Measurements from ENCODE around the gene KIF12.

The KIF12 gene

DNA sequence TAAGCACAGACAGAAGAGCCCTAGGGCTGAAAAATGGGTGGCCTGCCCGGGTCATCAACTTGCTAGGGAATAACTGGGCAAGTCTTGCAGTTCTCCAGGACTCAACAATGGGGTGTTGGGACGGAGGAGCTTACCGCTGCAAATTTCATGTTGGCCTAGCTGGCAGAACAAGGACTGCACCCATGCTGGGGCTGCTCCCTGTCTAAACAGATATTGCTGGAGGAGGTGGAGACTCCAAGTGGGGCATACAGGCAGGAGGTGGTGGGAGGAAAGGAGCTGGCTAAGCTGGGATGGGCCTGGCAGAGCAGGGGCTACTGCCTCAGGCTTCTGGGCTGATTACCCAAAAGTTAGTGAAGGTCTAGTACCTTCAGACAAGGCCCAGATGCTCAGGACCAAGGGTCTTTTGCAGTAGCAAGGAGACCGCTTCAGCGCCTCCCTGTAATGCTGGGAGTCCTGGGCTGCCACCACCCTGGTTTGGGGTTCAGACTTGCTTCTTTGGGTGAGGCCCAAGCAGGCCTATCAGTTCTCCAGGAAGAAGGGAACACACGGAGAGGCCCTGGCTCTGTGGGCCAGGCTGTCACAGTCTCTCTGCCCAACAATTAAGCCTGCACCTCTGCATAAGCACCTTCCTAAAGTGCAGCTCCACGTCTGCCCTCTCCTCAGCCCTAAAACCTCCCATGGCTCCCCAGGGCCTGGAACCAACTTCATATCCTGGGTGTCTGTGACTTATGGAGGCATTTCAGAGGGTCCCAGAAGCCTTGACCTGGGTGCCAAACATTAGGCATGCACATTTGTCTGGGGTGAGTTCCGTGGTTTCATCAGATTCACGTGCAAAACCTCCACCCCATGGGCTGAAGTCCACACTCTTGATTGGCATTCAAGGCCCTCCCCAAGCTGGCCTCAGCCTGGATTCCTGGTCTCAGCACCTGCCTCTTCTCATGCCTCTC lies 24.2 kb upstream of the KIF12 start:
- DNase-seq (ENCODE audit: low spot score), result no peak

DNA sequence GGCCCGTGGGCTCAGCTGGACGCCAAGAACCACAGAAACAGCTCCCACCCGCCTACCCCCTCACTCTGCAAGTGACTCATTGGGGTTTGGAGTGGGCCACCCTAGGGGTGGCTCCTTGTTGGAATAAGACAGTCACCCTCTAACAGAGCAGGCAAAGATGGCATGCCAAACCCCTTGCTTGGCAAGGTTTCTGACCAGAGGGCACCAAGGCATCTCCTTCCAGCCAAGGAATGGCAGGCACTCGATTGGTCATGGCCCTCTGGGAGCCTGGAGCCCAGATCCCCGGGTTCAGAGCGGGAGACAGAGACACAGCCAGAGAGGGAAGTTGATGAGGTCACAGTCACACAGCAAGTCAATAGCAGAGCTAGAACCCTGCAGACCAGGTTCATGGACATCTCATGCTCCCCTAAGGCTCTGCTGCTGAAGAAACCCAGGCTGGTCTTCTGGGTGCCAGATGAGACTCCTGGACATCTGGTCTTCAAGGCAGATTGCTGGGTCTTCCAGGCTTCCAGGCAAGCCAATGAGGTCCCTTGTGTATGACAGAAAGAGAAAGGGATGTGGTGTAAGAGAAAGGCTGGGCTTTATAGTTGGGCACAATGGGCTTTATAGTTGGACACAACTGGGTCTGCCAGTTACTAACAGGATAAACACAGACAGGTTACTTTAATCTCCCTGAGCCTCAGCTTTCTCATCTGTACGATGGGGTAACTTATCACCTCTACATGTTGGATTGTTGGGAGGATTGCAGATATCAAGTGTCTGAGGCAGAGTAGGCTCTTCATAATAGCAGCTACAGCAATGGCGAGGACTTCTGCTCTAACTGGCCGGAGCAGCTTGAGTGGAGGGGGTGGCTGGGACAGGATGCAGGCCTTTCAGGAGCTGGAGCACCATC lies 23.3 kb upstream of the KIF12 start:
- no peak for DNase-seq (ENCODE audit: low spot score)

DNA sequence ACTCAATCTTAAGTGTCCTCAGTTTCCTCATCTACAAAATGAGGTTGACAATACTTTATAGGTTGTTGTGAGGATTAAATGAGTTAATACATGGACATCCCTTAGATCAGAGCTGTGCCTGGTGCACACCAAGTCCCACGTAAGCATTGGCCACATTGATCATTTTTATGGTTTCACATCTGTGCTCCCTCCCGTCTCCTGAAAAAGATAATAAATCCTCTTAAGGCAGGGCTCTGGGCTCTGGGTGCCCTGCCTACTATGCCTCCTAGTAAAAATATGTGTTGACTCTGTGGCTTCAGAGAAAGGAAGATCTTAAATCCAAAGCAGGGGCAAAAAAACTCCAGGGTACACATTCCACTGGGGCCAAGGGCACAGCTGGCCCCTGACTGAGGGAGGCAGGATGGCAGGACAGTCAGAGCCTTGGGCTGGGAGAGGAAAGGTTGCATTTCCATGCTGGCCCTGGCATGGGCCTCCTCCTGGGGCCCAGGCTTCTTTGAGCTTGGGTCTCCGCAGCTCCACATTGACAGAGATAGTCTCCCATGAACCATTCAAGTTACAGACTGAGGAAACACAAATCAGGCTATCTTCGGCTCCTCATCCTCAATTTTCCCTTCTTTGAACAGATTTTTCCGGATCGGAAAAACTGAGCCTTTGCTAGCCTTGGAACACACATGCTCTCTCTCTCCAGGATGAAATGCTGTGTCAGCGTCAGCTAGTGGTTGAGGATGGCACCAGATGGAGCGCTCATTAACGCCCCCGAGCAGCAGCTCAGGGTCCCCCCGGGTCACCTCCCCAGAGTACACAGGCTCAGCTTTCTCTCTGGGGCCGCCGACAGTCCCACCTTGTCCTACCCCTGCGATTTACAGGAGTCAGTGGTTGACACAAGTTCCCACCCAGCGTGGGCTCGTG lies 22.4 kb upstream of the KIF12 start:
- no peak for DNase-seq (ENCODE audit: low spot score)

DNA sequence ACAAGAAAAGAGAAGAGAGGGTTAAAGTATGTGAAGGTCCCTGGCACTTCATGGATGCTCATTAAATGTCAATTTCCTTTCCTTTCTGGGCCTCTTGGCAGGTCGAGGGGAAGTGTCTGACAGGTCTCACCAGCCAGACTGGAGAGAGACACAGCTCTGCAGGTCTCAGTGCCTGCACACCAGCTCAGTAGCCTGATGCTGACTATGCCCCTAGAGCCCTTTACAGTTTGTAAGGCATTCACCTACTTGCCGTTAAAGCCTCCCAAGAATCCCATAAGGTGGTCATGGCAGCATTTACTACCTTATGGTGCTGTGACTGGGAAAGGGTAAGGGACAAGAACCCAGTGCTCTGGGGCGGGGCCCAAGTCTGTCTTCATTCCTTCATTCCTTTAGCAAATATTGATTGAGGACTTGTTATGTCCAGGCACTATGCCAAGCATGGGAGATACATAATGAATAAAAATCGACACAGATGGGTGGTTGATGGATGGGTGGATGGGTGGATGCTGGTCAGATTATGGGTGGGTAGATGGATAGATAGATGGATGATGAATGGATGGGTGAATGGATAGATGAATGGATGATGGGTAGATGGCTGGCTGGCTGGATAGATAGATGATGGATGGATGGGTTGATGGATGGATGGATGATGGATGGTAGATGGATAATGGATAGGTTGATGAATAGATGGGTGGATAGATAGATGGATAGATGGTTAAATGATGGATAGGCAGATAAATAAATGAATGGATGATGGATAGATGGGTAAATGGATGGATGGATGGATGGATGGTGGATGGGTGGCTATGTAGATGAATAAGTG lies 21.3 kb upstream of the KIF12 start:
- no peak for DNase-seq (ENCODE audit: low spot score)

DNA sequence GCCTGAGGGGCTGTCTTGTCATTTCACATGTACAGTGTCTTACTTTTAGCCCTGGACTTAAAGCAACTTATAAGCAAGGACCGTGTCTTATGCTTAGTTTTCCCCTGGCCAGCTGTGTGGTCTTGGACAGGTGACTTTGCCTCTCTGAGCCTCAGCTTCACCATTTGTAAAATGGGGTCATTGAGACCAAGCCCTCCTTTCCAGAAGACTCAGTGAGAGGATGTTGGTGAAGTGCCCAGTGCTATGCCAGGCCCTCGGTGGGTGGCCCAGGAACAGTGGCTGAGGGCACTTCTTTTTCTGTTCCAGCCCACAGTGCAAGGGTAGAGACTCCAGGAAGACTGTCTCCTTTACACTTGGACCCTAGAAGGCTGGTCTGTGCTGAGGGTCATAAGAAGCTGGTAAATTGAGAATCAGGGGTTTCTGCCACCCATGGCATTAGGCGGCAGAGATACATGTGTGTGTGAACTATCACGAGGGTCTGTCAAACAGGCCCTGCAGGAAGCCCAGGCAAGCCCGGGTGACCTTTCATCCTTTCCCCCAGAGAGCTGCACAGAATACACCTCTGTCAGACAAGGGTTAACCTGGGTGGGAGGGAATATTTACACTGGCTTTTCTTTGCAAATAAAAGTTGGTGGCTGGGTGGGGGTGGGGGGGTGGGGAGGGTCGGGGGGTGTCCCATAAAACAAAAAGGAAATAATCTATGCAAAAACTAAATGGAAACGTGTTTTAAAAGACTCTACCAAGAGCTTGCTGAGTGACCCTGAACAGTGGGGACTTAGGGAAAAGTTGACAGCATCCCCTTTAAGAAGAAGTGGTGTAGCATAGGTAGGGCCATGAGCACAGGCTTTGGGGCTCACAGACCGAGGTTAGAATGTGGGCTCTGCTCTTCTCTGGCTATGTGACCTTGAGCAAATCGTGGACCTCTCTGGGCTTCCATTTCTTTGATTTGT lies 20.4 kb upstream of the KIF12 start:
- DNase-seq (ENCODE audit: low spot score), result no peak

DNA sequence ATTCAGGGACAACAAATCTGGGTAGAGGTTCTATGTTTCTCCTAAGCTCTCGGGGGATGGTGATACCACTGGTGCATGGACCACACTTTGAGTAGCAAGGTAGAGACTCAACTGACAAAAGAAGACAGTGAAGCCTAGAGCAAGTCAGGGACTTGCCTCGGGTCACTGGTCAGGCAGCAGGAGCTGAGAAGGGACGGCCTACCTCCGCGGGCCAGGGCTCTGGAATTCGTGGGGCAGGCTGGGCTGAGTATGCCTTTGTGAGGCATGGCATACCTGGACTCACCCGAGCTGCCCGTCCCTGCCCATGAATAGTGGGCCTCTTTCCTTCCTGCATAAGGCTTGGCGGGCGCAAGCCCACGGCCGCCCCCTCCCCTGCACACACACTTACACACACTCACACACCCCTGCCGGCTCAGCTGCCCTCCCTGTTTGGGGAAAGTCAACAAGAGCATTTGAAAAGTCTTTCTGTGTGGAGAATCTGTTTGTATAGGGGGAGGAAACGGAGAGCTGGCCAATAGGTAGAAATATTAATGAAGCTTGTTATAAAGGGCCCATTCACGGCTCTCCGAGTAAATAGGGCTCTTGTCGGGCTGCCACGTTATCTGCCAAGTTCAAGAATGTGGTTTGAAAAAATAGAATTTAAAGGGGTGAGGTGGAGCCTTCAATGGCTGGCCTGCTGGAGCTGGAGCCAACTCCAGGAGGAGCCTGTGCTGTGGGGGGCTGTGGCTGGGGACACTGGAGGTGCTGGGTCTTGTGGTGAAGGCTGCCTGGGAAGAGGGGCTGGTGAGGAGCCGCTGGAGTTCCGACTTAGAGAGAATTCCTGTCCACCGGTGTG lies 19.1 kb upstream of the KIF12 start:
- DNase-seq (ENCODE audit: low spot score), result peak; percentile 59

DNA sequence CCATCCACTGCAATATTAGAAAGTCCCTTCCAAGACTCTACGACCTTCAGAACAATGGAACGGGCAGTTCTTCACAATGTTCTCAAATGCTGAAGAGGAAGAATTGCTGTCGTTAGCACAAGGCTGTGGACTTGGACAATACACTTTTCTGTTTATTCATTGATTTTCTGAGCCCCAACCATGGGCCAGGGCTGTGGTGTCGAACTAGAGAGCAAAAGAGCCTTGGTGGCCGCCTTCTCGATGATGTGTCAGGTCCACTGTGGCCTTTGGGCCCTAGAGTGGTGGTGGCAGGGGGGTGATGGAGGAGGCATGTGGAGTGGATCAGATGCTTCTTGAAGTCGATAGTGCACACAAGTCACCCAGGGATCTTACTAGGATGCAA lies 18.5 kb upstream of the KIF12 start:
- no peak for DNase-seq (ENCODE audit: low spot score)

DNA sequence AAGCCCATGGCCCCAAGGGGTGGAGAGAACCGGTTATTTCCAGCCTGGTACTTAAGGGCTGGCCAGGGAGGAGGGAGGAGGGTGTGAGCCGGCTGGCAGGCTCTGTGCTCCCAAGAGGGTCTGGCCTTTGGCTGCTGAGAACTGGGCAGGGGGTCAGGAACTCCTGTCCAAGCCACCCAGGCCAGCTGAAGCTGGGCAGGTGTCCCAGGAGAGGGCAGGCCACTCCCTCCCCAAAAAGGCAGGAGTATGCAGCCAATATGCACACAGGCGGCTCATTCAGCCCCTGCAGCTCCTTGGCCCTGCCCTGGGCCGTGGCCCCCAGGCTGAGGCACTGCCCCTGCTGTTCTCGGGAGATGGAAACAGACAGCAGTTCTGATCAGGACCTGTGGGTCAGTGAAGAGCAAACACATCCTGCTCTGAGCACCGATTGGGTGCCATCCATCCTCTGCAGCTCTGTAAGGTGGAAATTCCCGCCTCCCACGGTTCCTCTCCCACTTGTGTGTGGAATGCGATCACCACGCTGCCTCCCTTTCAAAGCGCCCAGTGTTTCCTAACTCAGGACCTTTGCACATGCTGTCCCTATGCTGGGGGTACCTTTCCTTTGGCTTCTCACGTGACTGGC lies 17.1 kb upstream of the KIF12 start:
- DNase-seq (ENCODE audit: low spot score), result no peak

DNA sequence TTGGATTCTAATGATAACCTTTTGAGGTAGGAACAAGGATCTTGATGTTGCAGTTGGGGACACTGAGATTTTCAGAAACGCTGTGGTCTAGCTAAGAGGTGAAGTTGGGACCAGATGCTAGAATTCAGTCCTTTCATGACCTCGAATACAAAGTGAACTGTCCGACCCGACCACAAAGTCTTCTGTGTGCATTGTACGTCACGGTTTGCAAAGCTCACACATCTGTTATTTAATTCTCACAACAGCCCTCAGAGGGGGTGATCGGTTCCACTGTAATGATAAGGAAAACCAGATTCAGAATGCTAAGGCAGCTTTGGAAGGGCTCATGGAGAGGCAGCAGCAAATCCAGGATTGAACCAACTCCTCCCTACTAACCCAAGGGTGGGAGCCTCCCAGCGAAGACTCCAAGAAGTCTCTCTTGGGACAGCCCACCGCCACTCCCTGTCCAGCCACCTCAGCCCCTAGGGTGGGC lies 16.6 kb upstream of the KIF12 start:
- no peak for DNase-seq (ENCODE audit: low spot score)

DNA sequence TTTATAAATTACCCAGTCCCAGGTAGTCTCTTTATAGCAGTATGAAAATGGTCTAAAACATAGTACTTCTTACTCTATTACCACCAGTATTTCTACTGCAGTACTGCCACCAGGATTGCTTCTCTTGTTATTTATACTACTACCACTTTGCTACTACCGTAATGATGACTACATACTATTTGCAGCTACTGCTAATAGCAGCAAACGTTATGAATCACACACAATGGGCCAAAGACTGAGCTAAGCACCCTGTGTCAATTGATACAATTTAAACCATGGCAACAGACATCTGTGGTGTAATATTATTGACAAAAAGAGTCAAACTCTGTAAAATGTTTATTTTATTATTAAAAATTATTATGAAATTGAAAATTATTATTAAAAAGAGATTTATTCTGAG lies 15.3 kb upstream of the KIF12 start:
- no peak for DNase-seq (ENCODE audit: low spot score)

DNA sequence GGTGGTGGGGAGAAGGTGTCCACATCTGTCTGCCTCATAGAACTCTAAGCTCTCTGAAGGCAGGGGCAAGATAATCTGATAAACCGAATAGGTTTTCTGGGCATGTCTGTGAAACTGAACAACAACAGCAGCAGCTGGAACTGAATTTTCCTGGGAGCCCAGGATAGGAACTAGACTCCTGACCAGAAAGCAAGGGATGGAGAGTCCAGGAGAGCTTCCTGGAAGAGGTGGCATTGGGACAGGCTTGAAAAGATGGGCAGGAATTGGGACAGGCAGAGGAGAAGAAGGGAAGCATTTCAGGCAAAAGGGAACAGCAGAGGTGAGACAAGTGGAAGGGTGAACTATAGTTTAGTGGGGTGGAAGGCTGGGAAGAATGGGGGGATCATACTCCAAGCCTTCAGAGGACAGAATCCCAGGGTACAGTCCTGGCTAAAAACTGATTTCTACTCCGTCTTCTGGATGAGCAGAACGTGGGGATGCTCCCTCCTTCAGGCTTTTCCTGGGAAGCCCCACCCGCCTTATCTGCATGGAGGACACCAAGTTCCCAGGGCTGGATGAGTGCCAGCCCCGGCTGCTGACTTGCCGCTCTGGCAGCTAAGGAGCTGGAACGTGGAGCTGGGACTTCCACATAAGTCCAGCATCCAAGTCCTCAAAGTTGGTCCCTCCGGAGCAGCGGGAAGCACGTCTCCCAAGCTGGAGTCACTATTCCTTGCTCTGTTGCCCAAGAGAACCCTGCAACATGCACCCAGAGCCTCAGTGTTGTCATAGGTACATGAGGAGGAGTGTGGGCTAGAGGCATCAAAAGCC lies 13.9 kb upstream of the KIF12 start:
- no peak for DNase-seq (ENCODE audit: low spot score)

DNA sequence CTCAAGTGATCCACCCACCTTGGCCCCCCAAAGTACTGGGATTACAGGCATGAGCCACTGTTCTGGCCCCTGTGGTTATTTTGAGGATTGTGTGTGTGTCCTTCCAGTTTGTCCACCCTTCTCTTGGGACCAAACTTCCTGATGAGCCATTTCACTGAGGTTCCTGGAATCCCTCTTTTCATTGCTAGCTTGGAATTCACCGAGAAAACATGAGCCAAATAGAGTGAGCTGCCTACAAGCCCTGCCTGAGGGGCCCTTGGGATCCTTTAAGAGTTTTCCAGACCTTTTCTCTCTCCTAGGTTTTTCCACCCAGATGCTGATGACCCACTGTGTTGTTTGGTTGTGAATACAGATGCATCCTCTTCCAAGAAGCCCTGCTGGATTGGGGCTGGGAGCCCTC lies 13.2 kb upstream of the KIF12 start:
- no peak for DNase-seq (ENCODE audit: low spot score)

DNA sequence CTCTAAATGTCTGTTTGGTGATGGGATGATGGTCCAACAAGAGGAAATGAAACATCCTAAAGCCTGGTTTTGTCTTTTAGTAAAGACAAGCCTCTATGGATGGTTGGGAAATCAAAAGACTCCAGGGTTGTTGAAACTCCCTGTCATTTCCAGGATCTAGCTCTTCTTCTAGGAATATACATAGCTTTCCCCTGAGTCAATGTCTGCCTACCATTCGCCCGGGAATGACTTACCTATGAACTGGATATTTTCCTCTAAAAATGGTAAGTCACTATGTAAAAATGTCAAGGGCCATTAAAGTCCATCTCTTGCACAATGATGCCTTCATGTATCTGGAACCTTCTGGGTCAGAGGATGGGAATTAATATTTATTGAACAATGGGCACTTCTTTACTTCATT lies 11.1 kb upstream of the KIF12 start:
- DNase-seq (ENCODE audit: low spot score), result no peak

DNA sequence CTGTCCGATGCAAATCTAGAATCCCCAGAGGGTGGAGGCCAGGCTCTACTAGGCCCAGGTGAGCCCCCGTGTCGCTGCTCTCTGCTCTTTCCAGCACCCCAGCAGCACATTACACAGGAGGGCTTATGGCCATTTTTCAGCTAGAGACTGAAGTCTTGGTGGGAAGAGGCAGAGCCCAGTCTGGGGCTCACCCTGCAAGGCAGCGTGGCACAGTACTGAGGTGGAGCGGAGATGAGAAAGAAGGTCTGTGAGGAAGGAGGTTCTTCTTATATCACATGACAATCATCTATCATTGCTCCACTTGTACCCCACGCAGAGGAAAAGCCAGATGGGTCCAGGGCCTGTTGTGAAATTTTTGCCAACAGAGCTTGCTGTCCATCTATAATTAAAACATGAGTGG lies 10.0 kb upstream of the KIF12 start:
- DNase-seq (ENCODE audit: low spot score), result no peak

DNA sequence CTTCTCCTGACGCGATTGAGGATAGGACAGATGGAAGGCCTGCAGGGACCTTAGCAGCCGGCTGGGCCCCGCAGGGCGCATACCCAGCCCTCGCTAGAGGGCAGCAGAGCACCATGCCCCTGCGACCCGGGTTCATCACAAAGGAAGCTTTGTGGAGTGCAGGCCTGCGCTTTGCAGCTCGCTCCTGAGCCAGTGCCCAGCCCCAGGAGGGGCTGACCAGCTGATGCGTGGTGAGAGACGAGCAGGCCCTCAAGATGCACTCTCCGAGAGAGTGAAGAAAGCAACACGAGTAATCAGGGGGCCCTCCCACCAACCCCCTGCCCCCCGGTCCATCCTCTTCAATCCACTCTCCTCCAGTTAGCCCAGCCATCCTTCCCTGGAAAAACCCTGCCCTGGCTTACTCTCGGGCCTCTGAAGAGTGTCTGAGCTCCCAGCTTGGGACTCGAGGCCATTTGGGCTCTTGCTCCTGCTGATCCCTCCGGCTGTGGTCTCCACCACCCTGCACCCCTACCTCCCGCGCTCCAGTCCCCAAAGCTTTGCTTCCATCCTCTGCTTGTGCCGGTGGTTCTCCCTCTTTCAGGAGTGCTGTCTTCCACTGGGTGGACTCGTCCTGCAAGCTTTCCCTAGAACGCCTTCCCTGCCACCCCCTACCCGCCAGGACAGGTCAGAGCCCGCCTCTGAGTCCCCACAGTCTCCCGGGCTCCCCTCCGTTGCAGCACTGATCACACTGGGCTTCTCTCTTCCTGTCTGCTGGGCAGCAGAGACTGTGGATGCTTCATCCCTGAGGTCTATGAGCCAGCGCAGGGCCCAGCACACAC lies 9.1 kb upstream of the KIF12 start:
- DNase-seq (ENCODE audit: low spot score), result peak; percentile 81

DNA sequence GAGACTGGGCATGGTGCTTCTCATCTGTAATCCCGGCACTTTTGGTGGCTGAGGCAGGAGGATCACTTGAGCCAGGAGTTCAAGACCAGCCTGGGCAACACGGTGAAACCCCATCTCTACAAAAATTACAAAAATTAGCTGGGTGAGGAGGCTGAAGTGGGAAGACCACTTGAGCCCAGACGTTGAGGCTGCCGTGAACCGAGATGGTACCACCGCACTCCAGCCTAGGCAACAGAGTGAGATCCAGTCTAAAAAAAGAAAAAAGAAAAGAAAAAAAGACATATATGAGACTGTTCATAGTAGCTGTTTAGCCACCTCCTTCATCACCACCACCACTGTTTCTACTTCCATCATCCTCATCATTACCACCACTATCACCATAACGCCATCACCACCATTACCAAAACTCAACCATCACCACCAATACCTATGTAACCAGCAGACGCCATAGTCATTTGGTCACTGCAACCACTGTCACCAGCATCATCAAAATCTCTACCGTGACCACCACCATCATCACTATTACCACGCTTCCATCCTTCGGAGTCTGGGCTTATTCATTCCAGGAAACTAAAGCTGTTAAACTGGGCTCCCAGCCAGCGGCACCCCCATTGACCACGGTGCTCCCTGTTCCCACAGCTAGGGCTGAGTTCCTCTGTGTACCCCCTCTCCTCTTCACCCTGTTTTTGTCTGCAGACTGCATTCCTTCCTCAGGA lies 8.4 kb upstream of the KIF12 start:
- DNase-seq (ENCODE audit: low spot score), result no peak

All from HuH-7.5 (cell line).